LNCAP (cell line): ENCODE data around the gene FRRS1.

Experiments
- CTCF ChIP-seq: fragments of 450-650 bp; IDR thresholded peaks from 2 replicates; pipeline ENCODE4 v1.5.1; 2017; ENCODE audit warnings: mild to moderate bottlenecking

The FRRS1 gene

GRCh38 chr1:99673315-99673714, 93.1 kb downstream of the FRRS1 start:
- TF ChIP-seq CTCF: no peak

GRCh38 chr1:99672530-99673213, 93.8 kb downstream of the FRRS1 start:
- no peak for TF ChIP-seq CTCF

GRCh38 chr1:99672038-99672437, 94.4 kb downstream of the FRRS1 start:
- no peak for TF ChIP-seq CTCF

GRCh38 chr1:99670583-99670982, 95.9 kb downstream of the FRRS1 start:
- no peak for TF ChIP-seq CTCF

GRCh38 chr1:99669821-99670220, 96.6 kb downstream of the FRRS1 start:
- no peak for TF ChIP-seq CTCF

GRCh38 chr1:99669376-99669775, 97.1 kb downstream of the FRRS1 start:
- TF ChIP-seq CTCF: no peak

GRCh38 chr1:99665212-99665611, 101.2 kb downstream of the FRRS1 start:
- TF ChIP-seq CTCF: no peak

- TF ChIP-seq CTCF: no peak
Observed at GRCh38 chr1:99663501-99663900, 102.9 kb downstream of the FRRS1 start.
